Trophoblast cell (in vitro differentiated cells and primary cell): ENCODE measurements around the gene ELK1.

ENCODE experiments used
- DNase-seq, 2 donors: peaks; one replicate each; pipeline ENCODE4 v3.0.0-alpha.2; 2016
- H2AFZ ChIP-seq: 2 replicates; pipeline ENCODE4 v1.6.1; 2013; ENCODE audit warnings: low read length, moderate library complexity, mild to moderate bottlenecking; ENCODE audit not compliant: insufficient read depth, poor library complexity
- H2AK5ac ChIP-seq: 2 replicates; pipeline ENCODE4 v1.6.1; 2013; ENCODE audit warnings: mild to moderate bottlenecking, low read length
- H2BK120ac ChIP-seq: 2 replicates; pipeline ENCODE4 v1.6.1; 2013; ENCODE audit warnings: low read length, mild to moderate bottlenecking, moderate library complexity; ENCODE audit not compliant: insufficient read depth, poor library complexity
- H2BK12ac ChIP-seq: 2 replicates; pipeline ENCODE4 v1.6.1; 2013; ENCODE audit warnings: mild to moderate bottlenecking, low read length, moderate library complexity
- H2BK5ac ChIP-seq: 2 replicates; pipeline ENCODE4 v1.6.1; 2013; ENCODE audit warnings: low read length, low read depth, moderate library complexity, mild to moderate bottlenecking; ENCODE audit not compliant: poor library complexity
- H3K14ac ChIP-seq: 2 replicates; pipeline ENCODE4 v1.6.1; 2013; ENCODE audit warnings: mild to moderate bottlenecking, low read length
- H3K18ac ChIP-seq: 2 replicates; pipeline ENCODE4 v1.6.1; 2013; ENCODE audit warnings: mild to moderate bottlenecking, low read length
- H3K23ac ChIP-seq: 2 replicates; pipeline ENCODE4 v1.6.1; 2013; ENCODE audit warnings: low read length
- H3K27ac ChIP-seq: 2 replicates; pipeline ENCODE4 v1.5.1; 2013; ENCODE audit warnings: low read depth, mild to moderate bottlenecking, inconsistent platforms, low read length, moderate library complexity
- H3K27me3 ChIP-seq: 2 replicates; pipeline ENCODE4 v1.6.1; 2013; ENCODE audit warnings: inconsistent platforms, mild to moderate bottlenecking, low read length, moderate library complexity; ENCODE audit not compliant: insufficient read depth
- H3K36me3 ChIP-seq, 2 experiments: 1 replicate in 1 of 2; 2 replicates in 1 of 2; pipeline ENCODE4 v1.6.1; 2013; ENCODE audit warnings: low read length in 2 of 2, mild to moderate bottlenecking in 2 of 2, moderate library complexity in 1 of 2; ENCODE audit not compliant: insufficient read depth in 2 of 2, control insufficient read depth in 1 of 2
- H3K4ac ChIP-seq: 2 replicates; pipeline ENCODE4 v1.6.1; 2013; ENCODE audit warnings: low read depth, mild to moderate bottlenecking, low read length, moderate library complexity
- H3K4me1 ChIP-seq, 2 experiments: 1 replicate in 1 of 2; 2 replicates in 1 of 2; pipeline ENCODE4 v1.6.1; 2013; ENCODE audit warnings: low read length in 2 of 2, mild to moderate bottlenecking in 2 of 2, moderate library complexity in 1 of 2; ENCODE audit not compliant: insufficient read depth in 2 of 2, control insufficient read depth in 1 of 2
- H3K4me2 ChIP-seq: 2 replicates; pipeline ENCODE4 v1.6.1; 2013; ENCODE audit warnings: inconsistent platforms, mild to moderate bottlenecking, low read length, moderate library complexity
- H3K4me3 ChIP-seq: 2 replicates; pipeline ENCODE4 v1.5.1; 2013; ENCODE audit warnings: mild to moderate bottlenecking, low read depth, low read length, inconsistent platforms
- H3K79me1 ChIP-seq: one replicate; pipeline ENCODE4 v1.6.1; 2013; ENCODE audit warnings: low read length
- H3K79me2 ChIP-seq: 2 replicates; pipeline ENCODE4 v1.6.1; 2013; ENCODE audit warnings: low read length, mild to moderate bottlenecking; ENCODE audit not compliant: control insufficient read depth, insufficient read depth, poor library complexity
- H3K9ac ChIP-seq: 2 replicates; pipeline ENCODE4 v1.6.1; 2013; ENCODE audit warnings: mild to moderate bottlenecking, low read length
- H3K9me3 ChIP-seq: 2 replicates; pipeline ENCODE4 v1.6.1; 2013; ENCODE audit warnings: low read depth, mild to moderate bottlenecking, control low read depth, inconsistent platforms, low read length; ENCODE audit not compliant: insufficient read depth
- H4K12ac ChIP-seq: 2 replicates; pipeline ENCODE4 v1.6.1; 2013; ENCODE audit warnings: low read depth, mild to moderate bottlenecking, low read length, moderate library complexity
- H4K8ac ChIP-seq: 2 replicates; pipeline ENCODE4 v1.6.1; 2013; ENCODE audit warnings: low read depth, mild to moderate bottlenecking, low read length, moderate library complexity
- H4K91ac ChIP-seq: one replicate; pipeline ENCODE4 v1.6.1; 2013; ENCODE audit warnings: low read depth, mild to moderate bottlenecking, low read length, moderate library complexity
- WGBS: extraction: QIAGEN DNeasy Blood & Tissue Kit; methylation state at CpG from one replicate; pipeline ENCODE4 v1.1.7; 2013; ENCODE audit warnings: missing lambda C conversion rate; ENCODE audit not compliant: insufficient read length, insufficient coverage; ENCODE audit errors: extremely low coverage; 5-methylcytosine and 5-hydroxymethylcytosine counted together

The ELK1 gene

DNA sequence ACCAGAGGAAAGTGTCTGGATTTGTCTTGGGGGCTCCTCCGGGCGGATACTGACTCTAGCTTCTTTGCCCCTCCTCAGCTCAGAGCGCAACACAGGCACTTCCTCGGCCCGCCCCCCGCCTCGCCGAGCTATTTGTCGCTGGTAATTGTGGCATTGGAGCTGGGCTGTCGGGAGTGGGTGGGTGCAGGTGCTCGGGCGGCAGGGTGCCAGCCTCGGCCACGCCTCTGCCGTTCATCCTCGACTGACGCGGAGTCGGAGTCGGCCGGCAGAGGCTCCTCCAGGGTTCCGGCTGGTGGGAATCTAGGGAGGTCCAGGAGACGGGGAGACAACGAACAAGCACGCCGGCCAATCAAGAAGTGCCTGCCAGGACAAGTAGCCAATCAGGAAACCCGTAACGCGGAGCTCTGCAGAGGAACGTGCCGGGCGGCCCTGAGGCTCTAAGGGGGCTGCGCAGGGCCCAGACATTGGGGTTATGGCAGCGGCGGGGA is 26.8 kb downstream of the ELK1 start:
- Histone ChIP-seq H3K4me2 (peak overlapping the region; percentile 71), H2BK12ac (no peak overlapping the region), H2AFZ (peak overlapping the region; percentile 66), H4K8ac (no peak overlapping the region), H3K79me1 (no peaks in the 10 kb centered on the region), H3K9ac (no peak overlapping the region), H3K9me3 (peaks cover 1% of the 10 kb centered on the region), H3K14ac (no peak overlapping the region), H3K27ac (no peak overlapping the region), H3K18ac (no peak overlapping the region), H4K12ac (no peak overlapping the region), H3K23ac (no peak overlapping the region), H3K36me3 (no peaks in the 10 kb centered on the region), H3K79me2 (no peaks in the 10 kb centered on the region), H4K91ac (no peak overlapping the region), H2BK5ac (no peak overlapping the region), H3K4ac (no peak overlapping the region), H2AK5ac (no peak overlapping the region), H2BK120ac (no peak overlapping the region), H3K4me1 (peaks cover 3 to 10% of the 10 kb centered on the region in 2 experiments), H3K4me3 (peak overlapping the region; percentile 63), H3K27me3 (no peaks in the 10 kb centered on the region)
- peak; percentile 9 to 35 for DNase-seq
- no CpG with 5 or more reads among the region's 35 CpGs for WGBS

DNA sequence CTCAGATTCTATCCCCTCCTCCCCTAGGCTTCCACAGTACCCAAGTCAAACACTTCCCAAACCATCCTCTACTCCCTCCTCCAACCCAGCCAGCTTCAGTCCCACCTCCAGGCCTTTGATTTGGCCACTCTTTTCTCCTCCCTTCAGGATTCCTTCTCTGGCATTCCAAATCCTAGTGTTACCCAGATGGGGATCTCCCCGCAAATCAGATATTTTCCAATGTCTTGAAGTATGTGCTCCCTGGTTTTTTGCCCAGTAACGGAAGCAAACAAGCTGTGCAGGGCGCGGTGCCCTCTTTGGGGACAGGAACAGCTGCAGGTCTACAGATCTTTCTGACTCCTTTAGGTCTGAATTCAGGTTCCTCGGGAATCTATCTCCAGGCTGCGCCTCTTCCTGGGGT is 28.5 kb downstream of the ELK1 start:
- H3K9me3 ChIP-seq: peaks cover 1% of the 10 kb centered on the region
- no peak overlapping the region for H2AFZ ChIP-seq
- no peak overlapping the region for H3K27ac ChIP-seq
- H3K18ac ChIP-seq: no peak overlapping the region
- H3K4ac ChIP-seq: no peak overlapping the region
- H2BK120ac ChIP-seq: no peak overlapping the region
- H4K91ac ChIP-seq: no peak overlapping the region
- no peak overlapping the region for H3K4me3 ChIP-seq
- no peaks in the 10 kb centered on the region for H3K79me2 ChIP-seq
- no peaks in the 10 kb centered on the region for H3K36me3 ChIP-seq
- no peak overlapping the region for H4K8ac ChIP-seq
- H3K14ac ChIP-seq: no peak overlapping the region
- no peak overlapping the region for H2BK5ac ChIP-seq
- H3K4me1 ChIP-seq: peaks cover 3 to 10% of the 10 kb centered on the region in 2 experiments
- no peak overlapping the region for H2BK12ac ChIP-seq
- no peak overlapping the region for H3K4me2 ChIP-seq
- H3K23ac ChIP-seq: no peak overlapping the region
- H2AK5ac ChIP-seq: no peak overlapping the region
- H4K12ac ChIP-seq: no peak overlapping the region
- no peaks in the 10 kb centered on the region for H3K79me1 ChIP-seq
- no peaks in the 10 kb centered on the region for H3K27me3 ChIP-seq
- no CpG with 5 or more reads among the region's 6 CpGs for WGBS
- no peak for DNase-seq
- H3K9ac ChIP-seq: no peak overlapping the region

DNA sequence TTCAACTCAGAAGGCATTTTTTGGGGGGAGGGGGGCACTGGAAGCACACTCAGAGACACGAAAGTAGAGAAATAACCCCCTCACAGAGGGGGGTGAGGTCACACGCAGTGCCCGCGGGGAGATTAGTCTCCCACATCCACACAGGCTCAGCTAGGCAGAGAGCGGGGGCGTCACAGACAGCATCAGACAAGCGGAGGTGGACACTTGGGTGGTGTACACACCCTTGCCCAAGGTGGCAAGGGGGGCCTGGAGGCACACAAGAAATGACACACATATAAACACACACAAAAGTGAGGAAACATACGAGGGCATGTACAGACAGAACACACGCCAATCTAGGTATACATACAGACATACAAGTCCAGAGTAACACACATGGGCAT is 30.1 kb downstream of the ELK1 start:
- no peak overlapping the region for H3K27ac ChIP-seq
- H3K9me3 ChIP-seq: peaks cover 1% of the 10 kb centered on the region
- H3K4ac ChIP-seq: no peak overlapping the region
- H2BK5ac ChIP-seq: no peak overlapping the region
- H2BK120ac ChIP-seq: no peak overlapping the region
- H3K79me1 ChIP-seq: no peaks in the 10 kb centered on the region
- no peaks in the 10 kb centered on the region for H3K36me3 ChIP-seq
- no peaks in the 10 kb centered on the region for H3K27me3 ChIP-seq
- no peak overlapping the region for H2BK12ac ChIP-seq
- no peak overlapping the region for H3K18ac ChIP-seq
- H3K4me2 ChIP-seq: no peak overlapping the region
- H2AK5ac ChIP-seq: no peak overlapping the region
- peaks cover 3 to 10% of the 10 kb centered on the region in 2 experiments for H3K4me1 ChIP-seq
- H3K9ac ChIP-seq: no peak overlapping the region
- H3K23ac ChIP-seq: no peak overlapping the region
- H4K91ac ChIP-seq: no peak overlapping the region
- no peak overlapping the region for H4K12ac ChIP-seq
- no peaks in the 10 kb centered on the region for H3K79me2 ChIP-seq
- no peak overlapping the region for H2AFZ ChIP-seq
- no peak overlapping the region for H4K8ac ChIP-seq
- no peak overlapping the region for H3K14ac ChIP-seq
- WGBS: no CpG with 5 or more reads among the region's 9 CpGs
- no peak overlapping the region for H3K4me3 ChIP-seq
- no peak for DNase-seq

DNA sequence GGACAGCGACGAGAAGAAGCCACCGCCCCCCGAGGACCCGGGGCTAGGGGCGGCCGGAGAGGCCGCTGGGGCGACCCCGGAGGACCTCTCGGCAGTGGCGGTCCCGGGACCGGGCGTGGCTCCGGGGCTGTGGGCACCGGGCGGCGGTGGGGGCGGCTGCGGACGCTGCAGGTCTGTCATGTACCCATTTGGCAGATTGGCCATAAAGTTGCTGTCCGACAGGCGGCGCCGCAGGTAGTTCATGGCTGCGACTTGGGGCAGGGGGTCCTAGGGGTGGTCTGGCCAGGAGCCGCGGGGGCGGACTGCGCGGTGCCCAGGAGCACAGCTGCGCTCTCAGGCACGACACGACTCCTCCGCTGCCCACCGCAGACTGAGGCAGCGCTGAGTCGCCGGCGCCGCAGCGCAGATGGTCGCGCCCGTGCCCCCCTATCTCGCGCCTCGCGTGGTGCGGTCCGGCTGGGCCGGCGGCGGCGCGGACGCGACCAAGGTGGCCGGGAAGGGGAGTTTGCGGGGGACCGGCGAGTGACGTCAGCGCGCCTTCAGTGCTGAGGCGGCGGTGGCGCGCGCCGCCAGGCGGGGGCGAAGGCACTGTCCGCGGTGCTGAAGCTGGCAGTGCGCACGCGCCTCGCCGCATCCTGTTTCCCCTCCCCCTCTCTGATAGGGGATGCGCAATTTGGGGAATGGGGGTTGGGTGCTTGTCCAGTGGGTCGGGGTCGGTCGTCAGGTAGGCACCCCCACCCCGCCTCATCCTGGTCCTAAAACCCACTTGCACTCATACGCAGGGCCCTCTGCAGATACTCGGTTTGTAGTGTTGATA is 30.7 kb downstream of the ELK1 start, which contains the start of gene SYN1:
TSS of gene SYN1 (minus strand) at position 372 of the 817 bp plus-strand sequence. CDS start at position 243, 129 bp downstream.
- Histone ChIP-seq H3K79me1 (no peaks in the 10 kb centered on the region), H3K4me3 (peak within 1 kb of the TSS; percentile 62), H2AK5ac (no peak within 1 kb of the TSS), H2BK12ac (no peak within 1 kb of the TSS), H3K36me3 (no peaks in the 10 kb centered on the region), H3K4ac (no peak within 1 kb of the TSS), H4K12ac (no peak within 1 kb of the TSS), H4K91ac (no peak within 1 kb of the TSS), H3K14ac (no peak within 1 kb of the TSS), H3K79me2 (no peaks in the 10 kb centered on the region), H2AFZ (peak within 1 kb of the TSS; percentile 35), H3K9me3 (peaks cover 1% of the 10 kb centered on the region), H3K18ac (peak within 1 kb of the TSS; percentile 37), H3K4me1 (peaks cover 3 to 10% of the 10 kb centered on the region in 2 experiments), H2BK120ac (no peak within 1 kb of the TSS), H3K27me3 (no peaks in the 10 kb centered on the region), H3K23ac (no peak within 1 kb of the TSS), H3K9ac (no peak within 1 kb of the TSS), H4K8ac (no peak within 1 kb of the TSS), H3K4me2 (peak within 1 kb of the TSS; percentile 88), H3K27ac (no peak within 1 kb of the TSS), H2BK5ac (no peak within 1 kb of the TSS)
- peak; percentile 35 to 46 for DNase-seq
- WGBS: no CpG with 5 or more reads among the region's 88 CpGs
